Inflammatory macrophage treated with lipopolysaccharide for 4 hours (primary cell): ENCODE data around the gene SBNO2.

ENCODE experiments used
- DNase-seq: peaks from one replicate; pipeline ENCODE4 v3.0.0-alpha.2; 2020

SBNO2 gene

DNA sequence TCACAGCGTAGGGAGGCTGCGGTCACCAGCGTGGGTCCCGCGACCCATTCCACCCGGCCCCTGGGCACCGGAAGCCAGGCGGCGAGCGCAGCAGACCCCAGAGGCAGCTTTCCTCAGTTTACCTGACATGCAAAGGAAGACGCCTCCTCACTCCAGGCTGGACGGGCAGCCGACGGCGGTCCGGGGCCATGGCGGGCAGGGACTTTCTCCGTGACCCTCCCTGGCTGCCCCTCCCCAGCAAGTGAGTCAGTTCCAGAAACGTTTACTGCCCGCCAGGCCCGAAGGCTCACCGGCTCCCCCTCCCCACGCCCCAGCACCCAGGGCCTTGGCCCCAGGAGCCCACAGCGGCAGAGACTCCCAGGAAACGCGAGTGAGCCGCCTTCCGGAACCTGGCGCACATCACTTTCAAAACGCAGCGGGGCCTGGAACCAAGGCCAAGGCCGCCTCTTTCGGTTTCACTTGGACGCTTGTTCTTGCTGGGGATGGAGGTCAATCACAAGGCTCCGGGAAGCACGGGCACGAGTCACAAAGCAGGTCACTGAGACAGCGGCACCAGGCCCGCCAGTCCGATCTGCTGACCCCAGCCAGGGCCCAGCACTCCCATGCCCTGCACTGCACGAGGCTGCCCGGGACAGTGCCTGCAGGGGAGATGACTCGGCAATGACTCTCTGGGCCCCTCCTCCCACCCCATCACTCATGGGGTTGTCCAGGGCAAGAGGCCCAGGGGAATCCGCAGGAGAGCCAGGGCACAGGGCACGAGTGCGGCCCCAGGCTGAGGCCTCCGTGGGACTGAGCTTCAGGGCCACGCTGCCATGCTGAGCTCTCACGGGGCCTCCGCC lies 5.3 kb downstream of the SBNO2 start:
- DNase-seq = peak; percentile 58

DNA sequence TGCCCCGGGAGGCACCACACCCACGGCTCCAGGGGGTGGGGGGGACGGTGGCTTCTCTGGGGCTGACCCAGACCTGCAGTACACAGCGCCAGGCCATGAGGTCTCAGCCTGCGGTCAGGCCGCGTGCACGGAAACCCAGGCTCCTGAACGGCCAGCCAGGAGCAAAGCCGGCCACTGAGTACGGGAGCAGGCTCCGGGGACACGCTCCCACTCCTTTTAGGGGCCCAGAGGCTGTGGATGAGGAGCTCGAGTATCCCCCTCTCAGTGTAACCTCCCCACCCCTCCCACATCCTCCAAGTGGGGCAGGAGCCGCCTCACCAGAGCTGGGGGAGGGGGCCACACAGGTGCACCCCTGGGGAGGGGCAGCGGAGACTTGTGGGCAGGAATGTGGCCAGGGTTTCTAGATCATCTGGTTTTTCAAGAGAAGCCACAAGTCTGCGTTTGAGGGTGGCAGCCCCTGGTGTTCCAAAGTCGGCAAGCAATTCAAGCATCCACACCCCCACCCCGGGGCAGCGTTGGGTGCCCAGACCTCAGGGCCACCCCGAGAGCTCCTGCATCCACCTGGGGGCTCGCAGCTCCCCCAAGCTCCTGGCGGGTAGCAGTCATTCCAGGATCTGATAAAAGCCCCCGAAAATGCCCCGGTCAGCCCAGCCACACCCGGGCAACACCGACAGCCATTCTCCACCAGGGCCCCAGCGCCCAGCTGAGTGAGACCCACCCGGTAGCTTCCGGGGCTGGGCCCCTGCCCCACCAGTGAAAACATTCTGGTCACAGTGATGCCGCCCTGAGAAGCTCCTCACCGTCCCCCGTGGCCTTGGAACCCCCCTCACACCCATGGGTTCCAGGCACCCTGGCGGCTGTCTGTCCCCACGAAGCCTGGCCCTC lies 6.1 kb downstream of the SBNO2 start:
- DNase-seq = no peak

DNA sequence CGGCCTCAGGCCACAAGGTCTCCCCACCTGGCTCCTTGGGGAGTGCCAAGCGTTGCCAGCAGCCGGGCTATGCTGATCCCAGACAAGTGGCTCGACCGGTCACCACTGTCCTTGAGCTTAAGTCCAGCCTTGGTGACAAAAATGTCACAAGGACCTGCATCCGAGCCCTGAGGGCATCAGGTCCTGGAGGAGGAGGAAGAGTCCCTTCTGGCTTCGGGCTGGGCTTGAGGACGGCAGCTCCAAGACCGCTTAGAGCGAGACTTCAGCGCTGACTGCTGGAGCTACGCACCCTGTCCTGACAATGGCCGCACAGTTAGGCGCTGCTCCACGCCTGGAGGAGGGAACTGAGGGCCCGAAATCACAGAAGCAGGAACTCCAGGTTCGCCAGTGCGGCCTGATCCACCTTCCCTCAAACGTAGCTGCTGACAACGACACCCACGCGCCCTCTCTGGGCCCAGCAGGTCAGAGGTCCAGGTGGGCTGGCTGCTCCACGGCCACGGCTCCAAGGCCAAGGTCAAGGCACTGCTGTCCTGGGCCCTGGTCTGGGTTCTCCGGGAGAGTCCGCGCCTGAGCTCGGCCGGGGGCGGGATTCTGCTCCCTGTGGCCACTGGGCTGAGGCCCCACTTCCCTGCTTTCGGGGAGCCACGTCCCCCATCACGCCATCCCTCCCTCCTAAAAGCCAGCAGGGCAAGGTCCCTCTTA lies 7.0 kb downstream of the SBNO2 start:
- no peak for DNase-seq

DNA sequence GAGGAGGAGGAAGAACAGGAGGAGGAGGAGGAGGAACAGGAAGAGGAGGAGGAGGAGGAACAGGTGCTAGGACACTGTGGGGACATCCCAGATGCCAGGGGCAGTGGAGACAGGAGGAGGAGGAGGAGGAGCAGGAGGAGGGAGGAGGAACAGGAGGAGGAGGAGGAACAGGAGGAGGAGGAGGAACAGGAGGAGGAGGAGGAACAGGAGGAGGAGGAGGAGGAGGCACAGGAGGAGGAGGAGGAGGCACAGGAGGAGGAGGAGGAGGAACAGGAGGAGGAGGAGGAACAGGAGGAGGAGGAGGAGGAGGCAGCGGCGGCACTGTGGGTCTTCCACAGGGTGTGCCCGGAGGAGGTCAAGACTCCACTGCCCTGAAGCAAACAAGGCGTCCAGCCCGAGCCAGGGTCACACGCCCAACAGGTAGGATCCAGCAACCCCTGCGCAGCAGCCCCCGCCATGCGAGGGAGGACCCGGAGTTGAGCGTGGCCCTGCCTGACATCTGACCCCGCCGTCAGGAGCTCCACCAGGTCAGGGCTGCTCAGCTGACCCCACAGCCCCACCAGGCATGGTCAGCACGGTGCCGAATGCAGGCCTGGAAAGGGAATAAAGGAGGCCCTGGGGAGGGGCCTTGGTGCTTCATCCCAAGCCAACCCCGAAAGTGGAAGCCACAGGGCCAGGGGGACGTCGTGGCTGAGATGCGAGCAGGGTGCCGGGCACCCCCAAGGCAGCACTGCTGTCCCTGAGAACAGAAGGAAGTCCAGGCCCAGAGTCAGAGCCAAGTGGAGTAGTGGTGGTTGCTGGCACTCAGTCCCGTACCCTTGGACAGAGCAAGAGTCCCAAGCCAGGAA lies 9.2 kb downstream of the SBNO2 start:
- no peak for DNase-seq

DNA sequence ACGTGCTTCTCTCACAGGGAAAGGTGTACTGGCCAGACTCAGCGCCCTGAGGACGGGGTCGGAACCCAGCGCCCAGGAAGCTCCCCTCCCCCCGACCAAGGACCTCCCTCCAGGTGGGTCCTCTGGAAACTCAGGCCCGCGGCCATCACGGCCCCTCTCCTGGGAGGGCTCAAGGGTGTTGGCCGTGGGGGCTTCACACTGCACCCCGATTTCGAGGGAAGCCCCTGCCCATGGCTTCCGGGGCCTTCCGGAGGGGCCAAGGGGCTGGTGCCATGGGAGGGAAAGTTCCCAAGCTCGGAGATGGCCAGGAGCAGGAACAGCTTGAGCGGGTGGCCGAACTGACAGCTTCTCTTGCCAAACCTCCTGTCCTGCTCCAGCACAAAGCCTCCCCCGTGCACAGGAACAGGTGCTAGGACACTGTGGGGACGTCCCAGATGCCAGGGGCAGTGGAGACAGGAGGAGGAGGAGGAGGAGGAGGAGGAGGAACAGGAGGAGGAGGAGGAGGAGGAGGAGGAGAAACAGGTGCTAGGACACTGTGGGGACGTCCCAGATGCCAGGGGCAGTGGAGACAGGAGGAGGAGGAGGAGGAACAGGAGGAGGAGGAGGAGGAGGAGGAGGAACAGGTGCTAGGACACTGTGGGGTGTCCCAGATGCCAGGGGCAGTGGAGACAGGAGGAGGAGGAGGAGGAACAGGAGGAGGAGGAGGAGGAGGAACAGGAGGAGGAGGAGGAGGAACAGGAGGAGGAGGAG lies 10.0 kb downstream of the SBNO2 start:
- no peak for DNase-seq

DNA sequence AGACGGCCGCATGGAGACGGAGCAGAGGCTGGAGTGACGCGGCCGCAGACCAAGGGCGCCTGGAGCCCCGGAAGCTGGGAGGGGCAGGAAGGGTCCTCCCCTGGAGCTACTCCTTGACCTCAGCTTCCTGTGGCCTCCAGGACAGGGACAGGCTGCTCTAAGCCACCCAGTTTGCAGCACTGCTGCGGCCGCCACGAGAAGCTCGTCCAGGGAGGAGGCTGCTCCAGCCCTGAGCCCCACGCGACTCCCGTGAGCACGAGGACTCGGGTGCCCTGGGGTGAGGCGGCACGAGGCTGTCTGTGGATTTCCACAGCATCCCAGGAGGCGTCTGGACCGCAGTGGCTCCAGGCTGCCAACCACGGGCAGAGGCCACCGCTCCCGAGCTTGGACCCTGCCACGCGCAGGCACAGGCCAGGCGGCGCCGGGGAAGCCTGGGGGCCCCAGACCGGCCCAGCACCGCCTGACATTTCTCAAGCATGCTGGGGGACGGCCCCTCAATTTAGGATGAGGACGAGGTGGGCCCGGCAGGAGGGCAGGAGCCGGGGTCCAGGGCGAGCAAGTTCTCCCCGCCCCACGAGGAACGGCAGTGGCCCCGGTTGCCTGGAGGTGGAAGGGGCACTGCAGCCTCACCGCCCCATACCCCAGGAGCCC lies 10.7 kb downstream of the SBNO2 start:
- peak; percentile 88 for DNase-seq

DNA sequence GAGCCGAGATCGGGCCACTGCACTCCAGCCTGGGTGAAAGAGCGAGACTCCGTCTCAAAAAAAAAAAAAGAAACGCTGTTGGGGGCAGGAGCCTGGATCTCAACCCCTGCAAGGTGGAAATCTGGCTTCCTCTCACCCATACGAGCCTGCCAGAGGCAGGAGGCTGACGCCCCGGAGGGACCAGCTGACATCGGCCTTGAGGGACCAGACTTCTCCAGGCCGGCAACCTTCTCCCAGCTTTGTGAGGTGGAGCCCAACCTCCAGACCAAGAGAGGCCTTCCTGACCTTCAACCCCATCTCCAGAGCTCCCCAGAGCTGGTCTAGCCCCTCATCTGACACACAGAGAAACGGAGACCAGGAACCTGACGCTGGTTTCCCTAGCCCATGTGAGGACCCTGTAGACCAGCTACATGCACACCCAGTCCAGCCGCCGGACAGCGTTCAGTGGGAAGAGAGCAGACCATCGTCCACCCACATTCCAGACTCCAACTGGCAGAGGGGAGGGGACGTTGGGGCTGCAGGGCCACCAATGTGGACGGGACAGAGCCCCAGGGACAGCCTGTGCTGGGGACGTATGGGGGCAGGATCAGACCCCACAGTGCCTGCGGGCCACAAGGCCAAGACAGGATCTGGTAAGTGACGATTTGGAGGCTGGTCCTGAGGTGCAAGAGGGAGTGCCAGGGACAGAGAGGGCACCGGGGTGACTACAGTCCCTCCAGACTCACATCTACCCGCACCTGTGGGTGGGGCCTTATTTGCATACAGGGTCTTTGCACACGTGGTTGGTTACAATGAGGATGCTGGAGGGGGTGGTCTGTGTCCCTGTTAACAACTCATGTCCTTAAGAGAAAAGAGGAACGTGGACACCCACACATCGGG lies 11.4 kb downstream of the SBNO2 start:
- no peak for DNase-seq

DNA sequence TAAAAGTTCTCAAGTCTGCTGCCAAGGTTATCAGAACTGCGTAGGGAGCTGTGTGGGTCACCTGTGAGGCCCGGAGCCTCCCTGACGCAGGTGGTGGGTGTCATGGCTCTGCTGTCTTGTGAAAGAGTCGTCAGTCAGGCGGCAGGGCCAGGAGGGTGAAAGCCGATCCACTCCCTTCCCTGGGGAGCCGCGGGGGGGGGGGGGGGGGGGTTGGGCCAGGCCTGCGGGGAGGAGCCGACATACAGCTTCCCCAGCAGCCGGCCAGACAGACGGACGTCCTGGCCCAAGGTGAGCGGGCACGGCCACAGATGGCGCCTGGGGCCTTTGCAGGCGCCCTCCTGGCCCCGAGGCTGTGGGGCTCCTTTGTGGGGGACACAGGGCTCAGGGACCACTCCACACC lies 12.4 kb downstream of the SBNO2 start:
- DNase-seq = no peak

DNA sequence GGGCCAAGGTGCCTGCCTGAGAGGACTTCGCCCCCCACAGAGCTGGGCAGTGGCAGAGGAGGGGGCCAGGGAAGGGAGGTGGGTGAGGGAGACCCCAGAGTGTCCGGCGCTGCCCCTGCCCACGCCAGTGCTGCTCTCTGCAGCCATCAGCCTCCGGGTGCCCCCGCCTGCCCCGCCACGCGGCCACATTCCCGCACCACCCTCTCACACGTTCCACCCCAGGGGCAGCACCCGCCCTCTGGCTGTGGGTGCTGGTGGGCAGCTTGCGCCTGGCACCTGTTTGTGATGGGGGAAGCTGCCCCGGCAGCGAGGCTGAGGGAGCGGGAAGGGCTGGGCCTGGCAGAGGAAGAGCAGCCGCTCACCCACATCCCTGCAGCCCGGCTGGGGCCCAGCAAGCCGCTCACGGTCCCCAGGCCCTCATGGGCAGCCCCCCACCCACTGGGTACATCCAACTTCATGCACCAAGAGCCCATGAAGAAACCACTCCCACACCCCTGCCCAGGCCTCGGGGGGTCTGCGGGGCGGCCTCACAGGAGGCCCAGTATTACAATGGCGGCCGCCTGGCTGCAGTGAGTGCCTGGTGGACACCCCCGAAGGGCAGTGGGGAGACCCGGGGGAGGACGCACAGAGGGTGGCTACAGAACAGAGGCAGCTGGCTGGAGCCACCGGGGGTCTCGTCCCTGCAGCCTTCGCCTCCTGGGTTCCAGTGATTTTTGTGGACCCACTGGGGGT lies 14.0 kb downstream of the SBNO2 start:
- DNase-seq = no peak

DNA sequence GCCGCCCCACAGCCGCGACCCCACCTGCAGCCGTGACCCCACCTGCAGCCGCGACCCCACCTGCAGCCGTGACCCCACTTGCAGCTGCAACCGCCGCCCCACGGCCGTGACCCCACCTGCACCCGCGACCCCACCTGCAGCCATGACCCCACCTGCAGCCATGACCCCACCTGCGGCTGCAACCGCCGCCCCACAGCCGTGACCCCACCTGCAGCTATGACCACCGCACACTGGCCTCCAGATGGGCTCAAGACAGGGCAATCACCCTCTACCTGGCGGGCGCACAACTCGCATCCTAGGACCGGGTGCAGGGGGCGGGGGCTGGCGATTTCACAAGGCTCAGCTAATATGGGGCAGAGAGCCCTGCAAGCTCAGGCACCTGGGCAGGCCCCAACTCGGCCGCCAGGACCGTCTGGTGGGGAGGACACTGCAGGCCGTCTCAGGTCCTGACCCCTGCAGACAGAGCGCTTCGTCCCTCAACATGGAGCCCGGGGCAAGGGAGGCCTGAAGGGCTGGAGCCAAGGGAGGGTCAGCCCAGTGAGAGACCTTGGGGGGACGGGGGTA lies 15.1 kb downstream of the SBNO2 start:
- DNase-seq = no peak

DNA sequence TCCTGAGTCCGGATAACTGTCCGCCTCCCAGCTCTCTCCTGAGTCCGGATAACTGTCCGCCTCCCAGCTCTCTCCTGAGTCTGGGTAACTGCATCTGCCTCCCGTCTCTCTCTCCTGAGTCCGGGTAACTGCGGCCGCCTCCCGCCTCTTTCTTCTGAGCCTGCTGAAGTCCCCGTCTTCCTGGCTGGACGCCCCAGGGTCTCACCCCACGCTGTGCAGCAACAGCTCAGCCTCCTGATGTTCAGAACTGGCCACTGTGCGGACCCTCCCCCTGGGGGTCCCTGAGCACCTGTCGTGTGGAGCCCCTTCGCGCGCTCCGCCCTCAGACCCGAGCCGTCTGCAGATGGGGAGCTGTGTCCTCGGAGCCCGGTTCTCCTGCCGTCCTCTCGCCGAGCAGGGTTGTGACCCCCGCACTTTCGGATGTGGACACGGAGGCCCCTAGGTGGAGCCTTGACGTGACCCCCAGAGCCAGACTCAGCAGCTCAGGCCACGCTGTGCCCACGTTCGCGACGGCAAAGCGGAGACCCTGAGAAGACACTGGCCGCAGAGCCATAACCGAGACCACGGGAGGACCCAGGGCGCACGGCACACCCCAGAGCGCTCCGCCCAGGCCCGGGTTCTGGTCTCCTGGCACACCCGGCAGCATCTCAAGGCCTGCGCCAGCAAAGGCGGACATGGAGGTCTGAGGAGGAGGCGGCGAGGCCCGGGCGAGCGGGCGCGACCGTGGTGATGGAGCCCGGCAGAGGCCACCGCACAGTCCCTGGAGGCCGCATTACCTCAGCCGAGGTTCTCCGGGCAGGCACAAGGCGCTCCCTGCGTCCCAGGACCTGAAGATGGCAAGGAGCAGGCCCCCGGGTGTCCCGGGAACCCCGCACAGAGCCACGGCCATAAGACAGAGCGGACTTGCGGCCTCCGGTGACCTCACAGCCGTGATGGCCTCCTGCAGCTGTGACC lies 15.9 kb downstream of the SBNO2 start:
- DNase-seq = no peak

DNA sequence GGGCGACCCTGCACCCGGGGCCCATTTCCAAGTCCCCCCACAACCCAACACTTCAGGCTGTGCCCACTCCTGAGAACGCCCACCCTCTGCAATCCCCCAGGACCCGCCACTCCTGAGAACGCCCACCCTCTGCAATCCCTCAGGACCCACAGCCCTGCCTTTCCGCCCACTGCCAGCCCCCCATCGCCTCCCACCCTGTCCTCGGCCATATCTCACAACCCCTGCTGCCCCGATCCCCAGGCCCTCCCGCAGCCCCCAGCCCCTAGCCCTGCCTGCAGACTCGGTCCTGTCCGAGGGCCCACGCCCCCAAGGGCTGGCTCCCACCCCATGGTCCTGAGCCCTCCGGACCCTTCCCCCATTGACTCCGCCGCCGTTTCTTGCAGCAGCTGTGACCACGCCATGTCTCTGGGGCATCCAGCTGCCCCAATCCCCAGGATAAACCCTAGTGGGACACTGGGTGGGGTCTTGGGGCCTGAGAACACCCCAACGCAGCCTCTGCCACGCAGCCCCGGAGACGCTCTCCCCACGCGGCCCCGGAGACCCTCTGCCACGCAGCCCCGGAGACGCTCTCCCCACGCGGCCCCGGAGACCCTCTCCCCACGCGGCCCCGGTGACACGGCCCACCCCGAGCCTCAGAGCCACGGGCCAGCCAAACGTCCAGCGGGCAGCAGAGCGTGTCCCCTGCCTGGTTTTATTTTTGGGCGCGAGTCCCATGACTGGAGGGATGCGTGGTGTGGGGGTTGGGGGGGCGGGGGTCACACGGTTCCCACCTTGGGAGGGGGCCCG lies 17.0 kb downstream of the SBNO2 start:
- no peak for DNase-seq

DNA sequence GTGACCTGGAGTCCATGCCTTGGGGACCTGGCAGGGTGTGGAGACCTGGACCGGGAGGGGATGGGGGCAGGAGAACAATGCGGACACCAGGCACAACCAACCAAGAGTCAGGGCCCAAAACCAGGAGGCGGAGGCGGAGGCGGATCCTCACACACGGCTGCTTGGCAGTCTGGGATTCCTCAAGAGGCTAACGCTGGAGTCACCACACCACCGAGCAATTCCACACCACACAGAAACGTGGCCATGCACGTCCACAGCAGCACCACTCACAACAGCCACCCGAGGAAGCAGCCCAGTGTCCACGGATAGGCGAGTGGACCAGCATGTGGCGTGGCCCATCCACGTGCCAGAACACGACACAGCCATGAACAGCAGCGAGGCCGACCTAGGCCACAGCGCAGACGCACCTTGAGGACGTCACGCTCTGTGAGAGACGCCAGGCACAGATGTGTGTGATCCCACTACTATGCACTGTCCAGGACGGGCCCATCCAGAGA lies 17.7 kb downstream of the SBNO2 start:
- no peak for DNase-seq

DNA sequence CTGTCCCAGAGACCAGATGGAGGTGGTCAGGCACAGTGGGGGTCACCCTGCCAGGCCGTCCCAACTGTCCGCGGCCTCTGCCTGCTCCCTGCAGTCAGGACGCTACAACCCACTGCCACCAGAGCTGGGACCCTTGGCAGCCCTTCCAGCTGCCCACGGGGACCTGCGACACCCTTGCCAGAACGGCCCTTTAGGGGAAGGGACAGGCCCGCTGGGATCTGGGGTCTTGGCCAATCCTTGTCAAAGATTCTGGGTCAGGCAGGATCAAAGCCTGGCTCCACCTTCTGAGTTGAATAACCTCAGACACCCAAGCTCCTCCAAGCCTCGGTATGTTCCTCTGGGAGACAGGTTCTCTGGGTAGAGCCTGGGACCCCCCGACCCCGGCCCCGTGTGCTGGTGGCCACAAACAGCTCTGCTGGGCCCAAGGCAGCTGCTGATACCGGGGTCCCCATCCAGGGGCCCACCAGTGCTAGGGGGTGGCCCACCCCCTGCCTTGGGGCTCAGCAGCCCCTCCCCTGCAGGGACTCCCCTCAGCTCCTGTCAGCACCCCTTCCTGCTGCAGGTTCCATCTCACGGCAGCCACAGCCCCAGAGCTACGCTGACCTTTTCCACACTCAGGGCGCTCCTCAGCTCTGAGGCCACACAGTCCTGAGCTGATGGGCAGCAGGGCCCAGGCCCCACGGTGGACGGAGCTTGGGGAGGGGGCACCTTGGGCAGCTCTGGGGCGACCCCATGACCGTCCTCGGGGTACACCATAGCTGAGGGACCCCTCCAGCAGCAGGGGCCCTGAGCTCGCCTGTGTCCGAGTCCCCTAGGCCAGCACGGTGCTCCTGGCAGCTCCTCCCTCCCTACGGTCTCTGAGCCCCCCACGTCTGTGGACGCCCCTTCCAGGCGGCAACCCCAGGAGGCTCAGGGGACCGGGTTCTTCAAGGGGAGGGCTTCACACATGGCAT lies 18.4 kb downstream of the SBNO2 start:
- DNase-seq = no peak

DNA sequence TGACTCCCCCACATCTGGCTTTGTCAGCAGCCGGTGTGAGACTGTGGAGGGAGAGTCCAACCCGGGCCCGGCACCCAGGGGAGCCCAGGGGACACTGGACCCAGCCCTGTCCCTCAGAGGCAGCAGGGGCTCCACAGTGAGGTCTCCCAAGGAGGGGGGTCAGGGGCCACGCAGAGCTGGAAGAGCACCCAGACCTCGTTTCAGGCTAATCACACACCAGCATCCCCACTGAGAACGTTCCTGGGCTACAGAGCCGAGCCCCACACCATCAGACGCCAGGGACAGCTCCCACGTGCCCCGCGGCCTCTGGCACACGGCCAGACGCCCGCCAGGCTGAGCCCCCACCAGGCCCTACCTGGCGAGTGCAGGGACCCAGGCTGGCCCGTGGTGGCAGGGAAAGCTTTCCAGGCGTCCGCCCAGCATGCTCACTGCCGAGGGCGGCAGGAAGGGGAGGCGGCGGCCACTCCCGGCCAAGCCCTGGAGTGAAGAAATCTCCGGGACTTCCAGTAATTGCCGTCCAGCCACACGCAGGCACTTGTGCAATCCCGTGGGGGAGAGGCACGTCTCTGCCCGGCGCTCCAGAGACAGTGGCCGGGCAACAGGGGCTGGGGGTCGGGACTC lies 19.2 kb downstream of the SBNO2 start:
- peak; percentile 92 for DNase-seq
